Measurements from ENCODE around the gene PXMP4. TPM values are rescaled to one million over a fixed set of nuclear protein-coding genes. Genes with fewer than 3 reads are reported as not detected.

PXMP4 gene, protein sequence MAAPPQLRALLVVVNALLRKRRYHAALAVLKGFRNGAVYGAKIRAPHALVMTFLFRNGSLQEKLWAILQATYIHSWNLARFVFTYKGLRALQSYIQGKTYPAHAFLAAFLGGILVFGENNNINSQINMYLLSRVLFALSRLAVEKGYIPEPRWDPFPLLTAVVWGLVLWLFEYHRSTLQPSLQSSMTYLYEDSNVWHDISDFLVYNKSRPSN
- 10 to 100 TPM; 12.5 to 34.1 (median 21.2) TPM for total RNA-seq

DNA sequence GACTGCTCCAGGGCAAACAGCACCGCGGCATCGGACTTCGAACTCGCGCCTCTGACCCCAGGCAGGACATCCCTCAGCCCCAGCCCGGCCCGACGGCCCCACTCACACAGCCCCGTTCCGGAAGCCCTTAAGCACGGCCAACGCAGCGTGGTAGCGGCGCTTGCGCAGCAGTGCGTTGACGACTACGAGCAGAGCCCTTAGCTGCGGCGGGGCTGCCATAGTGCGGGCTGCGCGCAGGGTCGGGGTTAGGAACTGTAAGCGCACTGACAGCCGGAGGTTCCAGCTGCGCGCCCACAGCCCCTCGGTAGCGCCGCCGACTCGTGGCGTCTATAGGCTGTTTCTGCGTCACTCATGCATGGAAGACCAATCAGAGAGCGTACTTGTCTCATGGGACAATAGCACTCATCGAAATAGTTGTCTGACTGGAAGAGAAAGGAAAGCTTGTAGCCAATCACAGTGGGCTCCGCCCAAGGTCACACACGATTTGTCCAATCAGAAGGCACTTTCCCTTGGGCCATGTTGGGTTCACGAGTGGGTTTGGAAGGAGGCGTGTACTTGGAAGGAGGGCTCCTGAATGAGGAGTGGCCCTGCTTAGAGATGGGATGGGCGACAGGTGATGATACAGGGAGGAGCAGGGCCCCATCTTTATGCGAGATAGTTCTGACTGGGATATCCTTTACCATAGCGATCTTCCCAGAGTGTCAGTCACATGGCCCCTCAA is at the start of gene PXMP4:
PXMP4 (minus strand) TSS at position 322 of the 721 bp plus-strand sequence; CDS start at position 219, 103 bp downstream.
- intact Hi-C loops (cut with DNase I; ENCODE audit: low total_unique reads) = no loop called here
- WGBS, 2 donors = 2 to 3% methylated on average over 27 to 31 of the region's 46 CpGs
- TF ChIP-seq POLR2A (IDR thresholded peaks at IDR 0.05) (no peak), CTCF (IDR thresholded peaks at IDR 0.05) (no peak)

GRCh38 chr20:33769043-33769442 is 48.9 kb upstream of the PXMP4 start:
- WGBS, 2 donors = 86 to 89% methylated on average over 4 of the region's 4 CpGs
- DNase-seq (ENCODE audit: low spot score in 2 of 2) = no peak
- H3K4me3 ChIP-seq (ENCODE audit: low read depth, poor library complexity, severe bottlenecking) = no peak overlapping the region
- no peak for TF ChIP-seq CTCF (IDR thresholded peaks at IDR 0.05)
- TF ChIP-seq POLR2A (IDR thresholded peaks at IDR 0.05) = no peak
- intact Hi-C loops (cut with DNase I; ENCODE audit: low total_unique reads) = no loop called here

More for the DNA sequence above, at the start of gene PXMP4:
- H3K4me3 ChIP-seq (ENCODE audit: low read depth, poor library complexity, severe bottlenecking) = peak within 1 kb of the TSS; percentile 75
- peak; percentile 96 for DNase-seq (ENCODE audit: low spot score in 2 of 2)

- no peak for TF ChIP-seq CTCF (IDR thresholded peaks at IDR 0.05)
- TF ChIP-seq POLR2A (IDR thresholded peaks at IDR 0.05) = no peak
- WGBS, 2 donors = 94% methylated on average over 2 of the region's 2 CpGs
Observed at GRCh38 chr20:33767777-33768138, 47.6 kb upstream of the PXMP4 start.

DNA sequence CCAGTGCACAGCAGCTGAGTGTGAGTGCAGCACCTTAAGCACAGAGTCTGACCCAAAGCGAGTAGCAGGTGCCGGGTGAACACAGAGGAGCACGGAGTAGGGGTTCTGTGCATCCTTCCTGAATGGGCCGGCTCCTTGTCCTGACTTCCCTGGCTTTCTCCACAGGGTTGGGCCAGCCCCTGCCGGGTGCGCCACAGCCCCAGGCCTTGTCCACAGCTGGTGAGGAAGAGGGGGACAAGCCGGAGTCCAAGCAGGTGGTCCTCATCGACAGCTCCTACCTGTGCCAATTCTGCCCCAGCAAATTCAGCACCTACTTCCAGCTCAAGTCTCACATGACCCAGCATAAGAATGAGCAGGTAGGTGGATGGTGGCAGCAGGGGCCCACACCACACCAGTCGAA is 46.6 kb upstream of the PXMP4 start:
- H3K4me3 ChIP-seq (ENCODE audit: low read depth, poor library complexity, severe bottlenecking) = no peak overlapping the region
- intact Hi-C loops (cut with DNase I; ENCODE audit: low total_unique reads) = no loop called here
- WGBS, 2 donors = 92 to 98% methylated on average over 8 to 9 of the region's 9 CpGs
- no peak for TF ChIP-seq POLR2A (IDR thresholded peaks at IDR 0.05)
- TF ChIP-seq CTCF (IDR thresholded peaks at IDR 0.05) = no peak
- DNase-seq (ENCODE audit: low spot score in 2 of 2) = no peak

More at GRCh38 chr20:33767777-33768138, 47.6 kb upstream of the PXMP4 start:
- no peak overlapping the region for H3K4me3 ChIP-seq (ENCODE audit: low read depth, poor library complexity, severe bottlenecking)
- intact Hi-C loops (cut with DNase I; ENCODE audit: low total_unique reads) = no loop called here
- no peak for DNase-seq (ENCODE audit: low spot score in 2 of 2)

GRCh38 chr20:33765592-33765991 is 45.5 kb upstream of the PXMP4 start:
- intact Hi-C loops (cut with DNase I; ENCODE audit: low total_unique reads) = no loop called here
- no peak for DNase-seq (ENCODE audit: low spot score in 2 of 2)
- 93 to 98% methylated on average over 5 of the region's 5 CpGs for WGBS, 2 donors
- H3K4me3 ChIP-seq (ENCODE audit: low read depth, poor library complexity, severe bottlenecking) = no peak overlapping the region
- no peak for TF ChIP-seq POLR2A (IDR thresholded peaks at IDR 0.05)
- TF ChIP-seq CTCF (IDR thresholded peaks at IDR 0.05) = no peak

Measured in lower leg skin (tissue), 4 donors.